Neural crest cell (in vitro differentiated cells): ENCODE results near the gene EN1. TPM values are rescaled to one million over a fixed set of nuclear protein-coding genes. Genes with fewer than 3 reads are reported as not detected.

Experiments
- DNase-seq: peaks from one replicate; pipeline ENCODE4 v3.0.0; 2021; ENCODE audit warnings: low read depth, mixed read lengths, low spot score
- H3K27ac Mint-ChIP-seq: one replicate; pipeline ENCODE4 v1.8.0; 2021; ENCODE audit warnings: mild to moderate bottlenecking, mixed read lengths; ENCODE audit not compliant: unreplicated experiment
- H3K27me3 Mint-ChIP-seq: 2 replicates; pipeline ENCODE4 v1.8.0; 2021; ENCODE audit warnings: low read depth, mild to moderate bottlenecking, mixed read lengths
- H3K36me3 Mint-ChIP-seq: 2 replicates; pipeline ENCODE4 v1.8.0; 2021; ENCODE audit warnings: low read depth, mild to moderate bottlenecking, mixed read lengths
- H3K4me1 Mint-ChIP-seq: 2 replicates; pipeline ENCODE4 v1.8.0; 2021; ENCODE audit warnings: mixed read lengths
- H3K4me3 Mint-ChIP-seq: one replicate; pipeline ENCODE4 v1.8.0; 2021; ENCODE audit warnings: mild to moderate bottlenecking, mixed read lengths
- H3K9me3 Mint-ChIP-seq: 2 replicates; pipeline ENCODE4 v1.8.0; 2021; ENCODE audit warnings: mixed read lengths
- total RNA-seq: library from RNA; stranded (reverse); gene quantifications from 2 replicates; pipeline ENCODE4 v1.2.1, GENCODE V29; 2021
- TF ChIP-seq, protein P1 (sequence below): fragments of 200-600 bp; sonication (generic); conservative IDR thresholded peaks from 2 replicates; pipeline ENCODE4 v1.5.0; 2021; ENCODE audit warnings: antibody characterized with exemption, mild to moderate bottlenecking

EN1 gene
- total RNA-seq, 1 donor from 2014 or later, result 12.6 TPM

DNA sequence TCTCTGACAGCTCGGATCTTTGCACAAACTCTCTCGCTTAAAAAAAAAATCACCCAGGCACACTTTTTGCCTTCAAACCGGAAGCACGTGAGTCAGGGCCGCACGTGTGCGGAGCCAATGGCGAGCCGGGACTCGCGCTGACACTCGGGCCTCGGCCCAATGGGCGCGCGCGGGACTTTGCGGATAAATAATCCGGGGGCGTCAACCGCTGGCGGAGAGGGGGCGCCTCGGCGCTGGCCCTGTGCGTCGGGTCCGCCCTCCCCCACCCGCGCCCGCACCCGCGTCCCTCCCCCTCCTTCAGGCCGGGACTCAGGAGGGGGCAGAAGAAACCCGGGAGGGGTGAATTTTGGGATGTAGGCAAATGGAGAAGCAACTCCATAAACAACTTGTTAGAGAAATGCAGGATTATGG is 319 bp upstream of the EN1 start:
- Mint-ChIP-seq H3K4me3 (peak overlapping the region; percentile 84), H3K27ac (no peak overlapping the region), H3K4me1 (peaks cover 38% of the 10 kb centered on the region), H3K36me3 (peaks cover 7% of the 10 kb centered on the region), H3K9me3 (no peaks in the 10 kb centered on the region), H3K27me3 (peaks cover 97% of the 10 kb centered on the region)
- peak; percentile 43 for DNase-seq
- TF ChIP-seq, protein P1, sequence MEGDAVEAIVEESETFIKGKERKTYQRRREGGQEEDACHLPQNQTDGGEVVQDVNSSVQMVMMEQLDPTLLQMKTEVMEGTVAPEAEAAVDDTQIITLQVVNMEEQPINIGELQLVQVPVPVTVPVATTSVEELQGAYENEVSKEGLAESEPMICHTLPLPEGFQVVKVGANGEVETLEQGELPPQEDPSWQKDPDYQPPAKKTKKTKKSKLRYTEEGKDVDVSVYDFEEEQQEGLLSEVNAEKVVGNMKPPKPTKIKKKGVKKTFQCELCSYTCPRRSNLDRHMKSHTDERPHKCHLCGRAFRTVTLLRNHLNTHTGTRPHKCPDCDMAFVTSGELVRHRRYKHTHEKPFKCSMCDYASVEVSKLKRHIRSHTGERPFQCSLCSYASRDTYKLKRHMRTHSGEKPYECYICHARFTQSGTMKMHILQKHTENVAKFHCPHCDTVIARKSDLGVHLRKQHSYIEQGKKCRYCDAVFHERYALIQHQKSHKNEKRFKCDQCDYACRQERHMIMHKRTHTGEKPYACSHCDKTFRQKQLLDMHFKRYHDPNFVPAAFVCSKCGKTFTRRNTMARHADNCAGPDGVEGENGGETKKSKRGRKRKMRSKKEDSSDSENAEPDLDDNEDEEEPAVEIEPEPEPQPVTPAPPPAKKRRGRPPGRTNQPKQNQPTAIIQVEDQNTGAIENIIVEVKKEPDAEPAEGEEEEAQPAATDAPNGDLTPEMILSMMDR, result no peak

GRCh38 chr2:118846442-118846952 is 951 bp downstream of the EN1 start:
- no peak overlapping the region for H3K27ac Mint-ChIP-seq
- peaks cover 97% of the 10 kb centered on the region for H3K27me3 Mint-ChIP-seq
- H3K36me3 Mint-ChIP-seq, result peaks cover 7% of the 10 kb centered on the region
- no peak overlapping the region for H3K4me3 Mint-ChIP-seq
- TF ChIP-seq, protein P1, result no peak
- H3K9me3 Mint-ChIP-seq, result no peaks in the 10 kb centered on the region
- H3K4me1 Mint-ChIP-seq, result peaks cover 39% of the 10 kb centered on the region
- no peak for DNase-seq

DNA sequence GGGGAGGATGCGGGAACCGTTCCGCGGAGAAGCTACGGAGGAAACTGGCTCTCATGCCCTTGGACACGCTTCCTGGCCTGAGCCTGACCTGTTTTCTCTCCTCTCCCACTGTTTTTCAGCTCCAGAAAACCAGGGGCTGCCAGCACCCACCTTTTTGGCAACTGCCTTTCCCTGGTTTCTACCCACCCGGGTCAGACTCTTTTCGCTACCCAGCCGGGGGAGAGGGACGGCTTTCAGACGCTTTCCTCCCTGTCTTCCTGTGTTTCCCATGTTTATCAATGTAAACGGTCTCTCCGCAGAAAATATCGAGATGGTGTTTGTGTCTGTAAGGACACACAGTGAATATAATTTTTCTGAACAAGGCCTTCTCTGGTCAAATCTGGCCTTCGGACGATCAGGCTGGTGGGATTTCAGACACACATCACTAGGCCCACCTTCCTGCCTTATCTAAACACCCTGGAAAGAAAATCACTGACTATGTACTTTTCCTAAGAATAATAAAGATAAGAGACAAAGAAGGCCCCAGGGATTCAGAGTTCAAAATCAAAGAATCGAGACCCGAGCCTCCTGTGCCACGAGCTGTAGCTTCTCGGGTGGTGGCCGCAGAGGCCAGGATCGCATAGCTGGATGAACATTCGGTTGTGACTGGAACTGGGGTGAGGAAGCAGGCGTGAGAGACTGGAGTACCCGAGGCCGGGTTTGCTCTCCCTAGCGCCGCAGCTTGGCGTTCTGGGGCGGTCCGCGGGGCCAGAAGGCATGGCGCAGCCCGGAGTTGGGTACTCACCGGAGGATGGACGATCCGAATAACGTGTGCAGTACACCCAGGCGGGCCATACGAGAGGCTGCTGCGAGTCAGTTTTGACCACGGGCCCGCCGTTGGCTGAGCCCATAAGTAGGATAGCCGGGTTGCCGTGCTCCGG is 1.7 kb downstream of the EN1 start:
- peaks cover 39% of the 10 kb centered on the region for H3K4me1 Mint-ChIP-seq
- peak; percentile 22 for DNase-seq
- no peaks in the 10 kb centered on the region for H3K9me3 Mint-ChIP-seq
- TF ChIP-seq, protein P1, result no peak
- peaks cover 7% of the 10 kb centered on the region for H3K36me3 Mint-ChIP-seq
- peak overlapping the region; percentile 89 for H3K4me3 Mint-ChIP-seq
- H3K27me3 Mint-ChIP-seq, result peaks cover 97% of the 10 kb centered on the region
- H3K27ac Mint-ChIP-seq, result no peak overlapping the region

DNA sequence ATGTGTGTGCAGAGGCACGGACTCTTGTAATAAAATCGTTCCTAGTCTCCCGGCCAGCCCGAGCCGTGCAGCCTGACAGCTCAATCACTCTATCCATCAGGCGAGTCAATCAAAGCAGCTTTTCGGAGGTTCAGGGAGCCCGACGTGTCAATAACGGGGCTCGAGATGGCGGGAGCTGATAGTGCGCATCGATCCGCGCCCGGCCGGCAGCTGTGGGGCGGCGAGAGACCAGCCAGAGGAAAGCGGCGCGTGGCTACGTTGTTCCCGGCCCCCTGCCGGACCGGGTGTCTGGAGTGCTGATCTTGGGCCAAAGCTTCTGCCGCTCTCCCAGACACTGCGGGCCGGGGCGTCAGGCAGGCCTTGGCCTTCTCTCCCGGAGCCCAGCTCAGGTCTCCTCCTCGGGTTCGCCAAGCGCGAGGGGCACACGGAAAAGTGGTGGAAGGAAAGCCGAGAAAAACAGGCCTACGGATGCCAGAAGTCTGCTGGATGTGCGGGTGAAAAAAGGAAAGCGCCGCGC is 2.4 kb downstream of the EN1 start:
- H3K4me3 Mint-ChIP-seq, result peak overlapping the region; percentile 89
- TF ChIP-seq, protein P1, result no peak
- peaks cover 35% of the 10 kb centered on the region for H3K4me1 Mint-ChIP-seq
- H3K36me3 Mint-ChIP-seq, result peaks cover 4% of the 10 kb centered on the region
- H3K27me3 Mint-ChIP-seq, result peaks cover 97% of the 10 kb centered on the region
- peak; percentile 26 for DNase-seq
- H3K9me3 Mint-ChIP-seq, result no peaks in the 10 kb centered on the region
- peak overlapping the region; percentile 43 for H3K27ac Mint-ChIP-seq

- peaks cover 4% of the 10 kb centered on the region for H3K36me3 Mint-ChIP-seq
- no peaks in the 10 kb centered on the region for H3K9me3 Mint-ChIP-seq
- peaks cover 35% of the 10 kb centered on the region for H3K4me1 Mint-ChIP-seq
- H3K27ac Mint-ChIP-seq, result no peak overlapping the region
- no peak for DNase-seq
- H3K27me3 Mint-ChIP-seq, result peaks cover 97% of the 10 kb centered on the region
- TF ChIP-seq, protein P1, result no peak
- peak overlapping the region; percentile 89 for H3K4me3 Mint-ChIP-seq
These were observed 3.0 kb downstream of the EN1 start for GRCh38 chr2:118844261-118845004.
